Activated naive CD8-positive, alpha-beta T cell treated with anti-CD3 and anti-CD28 coated beads, Interleukin-2, amount 10 ng/mL, durations not matched to agents 7 days and 5 days (primary cell): ENCODE measurements around the gene COG5. TPM values are rescaled to one million over a fixed set of nuclear protein-coding genes. Genes with fewer than 3 reads are reported as not detected.

Experiments used
- ATAC-seq: fragments of 150-1000 bp; cut with Tn5 transposase; one replicate; pipeline ENCODE4 v1.10.0; 2021; ENCODE audit warnings: low read depth, moderate library complexity
- POLR2A ChIA-PET: fragments of 350-600 bp; sonication (Branson Sonifier 250); formaldehyde crosslinking; loops from one replicate; lab custom pipeline; 2021; ENCODE audit warnings: antibody characterized with exemption; lab: Charles Lee
- DNase-seq: peaks from one replicate; pipeline ENCODE4 v3.0.0; 2021
- H3K27ac Mint-ChIP-seq: one replicate; pipeline ENCODE4 v1.8.0; 2022; ENCODE audit warnings: mild to moderate bottlenecking, mixed read lengths
- H3K27me3 Mint-ChIP-seq: one replicate; pipeline ENCODE4 v1.8.0; 2022; ENCODE audit warnings: mild to moderate bottlenecking, moderate library complexity, mixed read lengths
- H3K36me3 Mint-ChIP-seq: one replicate; pipeline ENCODE4 v1.8.0; 2021; ENCODE audit warnings: mild to moderate bottlenecking, mixed read lengths
- H3K4me1 Mint-ChIP-seq: one replicate; pipeline ENCODE4 v1.8.0; 2021; ENCODE audit warnings: mixed read lengths
- H3K4me3 Mint-ChIP-seq: one replicate; pipeline ENCODE4 v1.8.0; 2022; ENCODE audit warnings: mild to moderate bottlenecking, moderate library complexity, mixed read lengths
- H3K9me3 Mint-ChIP-seq: one replicate; pipeline ENCODE4 v1.8.0; 2021; ENCODE audit warnings: mixed read lengths
- total RNA-seq, 2 experiments: library from RNA; stranded (reverse); gene quantifications; one replicate each; pipeline ENCODE4 v1.2.3, GENCODE V29; 2021

COG5 gene
- total RNA-seq, 2 experiments from 2014 or later, result 51.0 to 56.2 TPM

DNA sequence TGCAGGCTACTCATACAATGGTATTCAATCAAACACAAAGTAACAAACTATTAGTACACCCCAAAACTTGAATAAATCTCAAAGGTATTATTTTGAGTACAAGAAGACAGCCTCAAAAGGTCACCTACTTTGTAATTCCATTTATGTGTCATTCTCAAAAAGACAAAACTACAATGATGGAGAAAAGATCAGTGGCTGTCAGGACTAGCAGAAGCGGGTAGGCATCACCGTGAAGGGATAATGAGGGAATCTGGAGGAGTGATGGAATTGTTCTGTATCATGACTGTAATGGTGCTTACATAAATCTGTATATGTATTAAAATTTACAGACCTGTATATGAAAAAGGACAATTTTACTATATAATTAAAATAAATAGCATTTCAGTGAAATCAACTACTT lies 37.0 kb downstream of the COG5 start:
- Mint-ChIP-seq H3K27ac (no peak overlapping the region), H3K27me3 (no peaks in the 10 kb centered on the region), H3K4me3 (no peak overlapping the region), H3K36me3 (peaks cover 36% of the 10 kb centered on the region), H3K9me3 (peaks cover 1% of the 10 kb centered on the region), H3K4me1 (peaks cover 4% of the 10 kb centered on the region)
- ATAC-seq, result no peak
- DNase-seq, result no peak
- POLR2A ChIA-PET, result no interaction called here

GRCh38 chr7:107506674-107507339 lies 56.9 kb downstream of the COG5 start:
- no peak for ATAC-seq
- DNase-seq, result no peak
- Mint-ChIP-seq H3K27me3 (no peaks in the 10 kb centered on the region), H3K9me3 (peaks cover 6% of the 10 kb centered on the region), H3K27ac (peak overlapping the region; percentile 3), H3K4me1 (peaks cover 12% of the 10 kb centered on the region), H3K36me3 (peaks cover 25% of the 10 kb centered on the region), H3K4me3 (no peak overlapping the region)
- POLR2A ChIA-PET, result interaction anchor here (0.6 to 1.7 kb wide), 2 partner anchors 57 to 236 kb away, joined by 4 to 5 read pairs; partner anchors contain the start of genes COG5 and DUS4L

GRCh38 chr7:107505997-107506673 lies 57.6 kb downstream of the COG5 start:
- Mint-ChIP-seq H3K36me3 (peaks cover 24% of the 10 kb centered on the region), H3K4me3 (no peak overlapping the region), H3K9me3 (peaks cover 6% of the 10 kb centered on the region), H3K27ac (peak overlapping the region; percentile 3), H3K27me3 (no peaks in the 10 kb centered on the region), H3K4me1 (peaks cover 12% of the 10 kb centered on the region)
- ATAC-seq (peak; percentile 70), DNase-seq (peak; percentile 28)
- POLR2A ChIA-PET, result interaction anchor here (0.6 to 1.7 kb wide), 2 partner anchors 58 to 296 kb away, joined by 3 to 5 read pairs; partner anchors contain the start of genes COG5 and DUS4L

GRCh38 chr7:107505362-107505761 lies 58.4 kb downstream of the COG5 start:
- Mint-ChIP-seq H3K4me3 (no peak overlapping the region), H3K36me3 (peaks cover 23% of the 10 kb centered on the region), H3K27me3 (no peaks in the 10 kb centered on the region), H3K27ac (no peak overlapping the region), H3K4me1 (peaks cover 12% of the 10 kb centered on the region), H3K9me3 (peaks cover 2% of the 10 kb centered on the region)
- ATAC-seq (no peak), DNase-seq (no peak)
- POLR2A ChIA-PET, result interaction anchor here (0.6 to 1.7 kb wide), 2 partner anchors 59 to 297 kb away, joined by 3 to 5 read pairs; partner anchors contain the start of genes COG5 and DUS4L

DNA sequence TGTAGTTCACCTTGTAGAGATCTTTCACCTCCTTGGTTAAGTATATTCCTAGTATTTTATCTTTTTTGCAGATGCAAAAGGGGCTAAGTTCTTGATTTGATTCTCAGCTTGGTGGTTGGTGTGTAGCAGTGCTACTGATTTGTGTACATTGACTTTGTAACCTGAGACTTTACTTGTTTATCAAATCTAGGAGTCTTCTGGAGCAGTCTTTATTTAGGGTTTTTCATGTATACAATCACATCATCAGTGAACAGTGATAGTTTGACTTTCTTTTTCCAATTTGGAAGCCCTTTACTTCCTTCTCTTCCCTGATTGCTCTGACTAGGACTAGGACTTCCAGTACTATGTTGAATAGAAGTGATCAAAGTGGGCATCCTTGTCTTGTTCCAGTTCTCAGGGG lies 60.0 kb downstream of the COG5 start:
- Mint-ChIP-seq H3K27ac (no peak overlapping the region), H3K36me3 (peaks cover 17% of the 10 kb centered on the region), H3K4me1 (peaks cover 12% of the 10 kb centered on the region), H3K9me3 (no peaks in the 10 kb centered on the region), H3K4me3 (no peak overlapping the region), H3K27me3 (no peaks in the 10 kb centered on the region)
- DNase-seq (no peak), ATAC-seq (no peak)
- POLR2A ChIA-PET, result no interaction called here

DNA sequence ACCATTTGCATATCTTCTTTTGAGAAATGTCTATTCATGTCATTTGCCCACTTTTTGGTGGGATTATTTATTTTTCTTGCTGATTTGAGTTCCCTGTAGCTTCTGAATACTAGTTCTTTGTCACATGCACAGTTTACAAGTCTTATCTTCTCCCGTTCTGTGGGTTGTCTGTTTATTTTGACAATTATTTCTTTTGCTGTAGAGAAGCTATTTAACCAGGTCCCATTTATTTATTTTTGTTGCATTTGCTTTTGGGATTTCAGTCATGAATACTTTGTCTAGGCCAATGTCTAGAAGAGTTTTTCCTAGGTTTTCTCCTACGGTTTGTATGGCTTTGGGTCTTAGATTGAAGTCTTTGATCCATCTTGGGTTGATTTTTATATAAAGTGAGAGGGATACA lies 60.9 kb downstream of the COG5 start:
- ATAC-seq, result no peak

GRCh38 chr7:107502154-107502553 lies 61.6 kb downstream of the COG5 start:
- POLR2A ChIA-PET, result no interaction called here
- Mint-ChIP-seq H3K4me3 (no peak overlapping the region), H3K4me1 (peaks cover 12% of the 10 kb centered on the region), H3K36me3 (peaks cover 11% of the 10 kb centered on the region), H3K27ac (no peak overlapping the region), H3K9me3 (no peaks in the 10 kb centered on the region), H3K27me3 (no peaks in the 10 kb centered on the region)
- ATAC-seq (no peak), DNase-seq (no peak)

More for the DNA sequence above, 60.9 kb downstream of the COG5 start:
- Mint-ChIP-seq H3K9me3 (no peaks in the 10 kb centered on the region), H3K4me1 (peaks cover 12% of the 10 kb centered on the region), H3K36me3 (peaks cover 13% of the 10 kb centered on the region), H3K27me3 (no peaks in the 10 kb centered on the region), H3K27ac (no peak overlapping the region), H3K4me3 (no peak overlapping the region)
- DNase-seq, result no peak
- POLR2A ChIA-PET, result no interaction called here

DNA sequence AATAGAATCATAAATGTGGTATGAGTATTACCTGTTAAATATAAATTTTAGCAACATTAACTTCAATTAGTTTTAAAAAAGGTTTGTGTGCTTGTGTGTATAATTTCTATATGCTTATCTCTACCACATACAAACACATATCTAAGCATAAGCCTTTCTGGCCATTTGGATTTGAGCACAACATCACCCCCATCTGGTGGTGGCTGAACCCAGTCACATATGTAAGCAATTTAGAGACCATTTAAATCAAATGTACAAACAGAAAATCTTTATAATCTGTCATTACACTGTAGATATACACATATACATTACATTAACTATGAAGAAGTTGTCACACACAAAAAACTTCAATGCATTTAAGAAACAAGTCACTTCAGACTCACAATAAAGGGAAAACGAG lies 62.1 kb downstream of the COG5 start:
- DNase-seq (no peak), ATAC-seq (no peak)
- POLR2A ChIA-PET, result no interaction called here
- H3K9me3 Mint-ChIP-seq, result peaks cover 1% of the 10 kb centered on the region
- H3K36me3 Mint-ChIP-seq, result peaks cover 13% of the 10 kb centered on the region
- no peak overlapping the region for H3K4me3 Mint-ChIP-seq
- no peaks in the 10 kb centered on the region for H3K27me3 Mint-ChIP-seq
- H3K27ac Mint-ChIP-seq, result no peak overlapping the region
- H3K4me1 Mint-ChIP-seq, result peaks cover 10% of the 10 kb centered on the region

- no peaks in the 10 kb centered on the region for H3K27me3 Mint-ChIP-seq
- peaks cover 1% of the 10 kb centered on the region for H3K9me3 Mint-ChIP-seq
- no peak for ATAC-seq
- H3K36me3 Mint-ChIP-seq, result peaks cover 18% of the 10 kb centered on the region
- no peak overlapping the region for H3K4me3 Mint-ChIP-seq
- no peak for DNase-seq
- H3K27ac Mint-ChIP-seq, result no peak overlapping the region
- POLR2A ChIA-PET, result no interaction called here
- peaks cover 7% of the 10 kb centered on the region for H3K4me1 Mint-ChIP-seq
Measured at GRCh38 chr7:107499731-107500130, 64.0 kb downstream of the COG5 start.

GRCh38 chr7:107495516-107495915 lies 68.2 kb downstream of the COG5 start:
- peaks cover 26% of the 10 kb centered on the region for H3K36me3 Mint-ChIP-seq
- no peaks in the 10 kb centered on the region for H3K27me3 Mint-ChIP-seq
- H3K9me3 Mint-ChIP-seq, result peaks cover 1% of the 10 kb centered on the region
- DNase-seq, result no peak
- POLR2A ChIA-PET, result no interaction called here
- no peak for ATAC-seq
- H3K27ac Mint-ChIP-seq, result no peak overlapping the region
- peaks cover 9% of the 10 kb centered on the region for H3K4me1 Mint-ChIP-seq
- H3K4me3 Mint-ChIP-seq, result no peak overlapping the region

DNA sequence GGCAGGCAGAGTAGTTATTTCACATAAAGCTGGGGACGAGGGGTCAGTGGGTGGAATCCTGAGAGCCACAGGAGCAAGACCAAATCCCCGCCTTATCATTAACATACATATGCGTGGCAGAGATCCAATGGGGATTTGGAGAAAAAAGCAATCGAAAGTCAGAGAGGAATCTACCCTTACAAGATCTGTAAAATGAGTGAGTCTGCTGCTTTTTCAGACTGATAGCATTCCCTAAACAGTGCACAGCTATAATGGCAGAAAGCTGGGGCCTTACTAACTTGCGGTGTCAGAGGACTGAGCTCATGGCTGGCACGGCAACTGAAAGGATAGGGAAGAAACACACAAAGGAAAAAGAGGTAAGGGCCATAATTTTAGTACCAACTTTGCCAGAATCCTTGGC lies 68.8 kb downstream of the COG5 start:
- Mint-ChIP-seq H3K4me1 (peaks cover 9% of the 10 kb centered on the region), H3K4me3 (no peak overlapping the region), H3K27ac (no peak overlapping the region), H3K27me3 (no peaks in the 10 kb centered on the region), H3K9me3 (peaks cover 1% of the 10 kb centered on the region), H3K36me3 (peaks cover 26% of the 10 kb centered on the region)
- ATAC-seq (no peak), DNase-seq (no peak)
- POLR2A ChIA-PET, result no interaction called here

DNA sequence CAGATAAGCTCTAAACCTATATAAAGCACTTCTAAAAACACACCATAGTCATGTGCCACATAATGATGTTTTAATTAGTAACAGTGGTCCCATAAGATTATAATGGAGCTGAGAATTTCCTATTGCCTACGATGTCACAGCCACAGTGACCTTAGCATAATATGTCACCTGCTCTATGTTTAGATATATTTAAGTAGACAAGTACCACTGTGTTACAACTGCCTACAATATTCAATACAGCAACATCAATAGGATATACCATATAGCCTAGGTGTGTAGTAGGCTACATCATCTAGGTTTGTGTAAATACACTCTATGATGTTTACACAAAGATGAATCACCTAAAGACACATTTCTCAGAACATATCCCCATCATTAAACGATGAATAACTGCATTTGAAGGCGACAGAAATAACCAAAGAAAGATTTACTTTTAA lies 69.4 kb downstream of the COG5 start:
- no peaks in the 10 kb centered on the region for H3K27me3 Mint-ChIP-seq
- DNase-seq, result no peak
- no peak overlapping the region for H3K27ac Mint-ChIP-seq
- ATAC-seq, result no peak
- peaks cover 11% of the 10 kb centered on the region for H3K4me1 Mint-ChIP-seq
- H3K9me3 Mint-ChIP-seq, result peaks cover 1% of the 10 kb centered on the region
- H3K4me3 Mint-ChIP-seq, result no peak overlapping the region
- POLR2A ChIA-PET, result no interaction called here
- peaks cover 26% of the 10 kb centered on the region for H3K36me3 Mint-ChIP-seq

GRCh38 chr7:107492875-107493274 lies 70.8 kb downstream of the COG5 start:
- no peak for DNase-seq
- H3K36me3 Mint-ChIP-seq, result peaks cover 24% of the 10 kb centered on the region
- ATAC-seq, result no peak
- H3K9me3 Mint-ChIP-seq, result peaks cover 1% of the 10 kb centered on the region
- H3K4me1 Mint-ChIP-seq, result peaks cover 11% of the 10 kb centered on the region
- H3K4me3 Mint-ChIP-seq, result no peak overlapping the region
- H3K27ac Mint-ChIP-seq, result no peak overlapping the region
- POLR2A ChIA-PET, result no interaction called here
- no peaks in the 10 kb centered on the region for H3K27me3 Mint-ChIP-seq

- no peak for DNase-seq
- peak overlapping the region; percentile 57 for H3K4me3 Mint-ChIP-seq
- H3K27me3 Mint-ChIP-seq, result no peaks in the 10 kb centered on the region
- peaks cover 11% of the 10 kb centered on the region for H3K4me1 Mint-ChIP-seq
- ATAC-seq, result peak; percentile 42
- H3K27ac Mint-ChIP-seq, result no peak overlapping the region
- peaks cover 5% of the 10 kb centered on the region for H3K36me3 Mint-ChIP-seq
- POLR2A ChIA-PET, result no interaction called here
- H3K9me3 Mint-ChIP-seq, result no peaks in the 10 kb centered on the region
Measured at GRCh38 chr7:107486041-107486440, 77.7 kb downstream of the COG5 start.
